ENCODE measurements around the gene CLPSL2. TPM values are rescaled to one million over a fixed set of nuclear protein-coding genes. Genes with fewer than 3 reads are reported as not detected.

CLPSL2 gene
- polyA plus RNA-seq, 1 experiment: not detected

GRCh38 chr6:35765739-35766138 is 10.7 kb upstream of the CLPSL2 start:
- H3K27me3 ChIP-seq (ENCODE audit: control insufficient read depth, insufficient read depth, low read length): peaks cover 45% of the 10 kb centered on the region
- no peaks in the 10 kb centered on the region; the same call in 1 of the 2 replicates for H3K9me3 ChIP-seq (ENCODE audit: control insufficient read depth, insufficient read depth, low read length)
- no peak overlapping the region for H3K27ac ChIP-seq (ENCODE audit: low read depth, low read length)
- ChIA-PET POLR2A (no interaction called here), CTCF (no interaction called here)
- DNase-seq (ENCODE audit: low read depth, low spot score): no peak
- no peak overlapping the region for H3K4me3 ChIP-seq (ENCODE audit: low read depth, low read length)
- no peak for TF ChIP-seq CTCF (IDR thresholded peaks at IDR 0.05; ENCODE audit: low read depth, low read length)

DNA sequence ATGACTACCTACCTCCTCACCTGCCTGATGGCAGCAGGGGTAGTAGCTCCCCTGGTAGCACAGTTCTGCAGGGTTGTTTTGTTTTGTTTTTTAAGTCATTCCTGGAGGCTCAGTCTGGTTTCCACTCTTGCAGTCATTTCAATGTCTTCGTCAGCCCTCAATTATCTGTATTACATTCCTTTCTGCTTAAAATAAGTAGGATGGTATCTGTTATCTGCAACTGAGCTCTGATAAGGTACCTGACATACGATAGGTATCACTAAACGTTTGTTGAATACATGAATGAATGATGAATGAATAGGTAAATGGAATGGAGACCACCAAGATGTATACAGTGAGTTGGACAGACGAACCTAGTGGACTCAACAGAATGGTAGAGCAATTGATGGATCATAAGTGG is 7.2 kb upstream of the CLPSL2 start:
- ChIA-PET POLR2A (interaction anchor here (0.6 kb wide), 1 partner anchor 15 kb away, joined by 3 read pairs; no protein-coding TSS in a partner anchor), CTCF (interaction anchor here (0.6 kb wide), 1 partner anchor 186 kb away, joined by 3 read pairs; no protein-coding TSS in a partner anchor)
- DNase-seq (ENCODE audit: low read depth, low spot score): no peak
- H3K4me3 ChIP-seq (ENCODE audit: low read depth, low read length): no peak overlapping the region
- peaks cover 28% of the 10 kb centered on the region for H3K27me3 ChIP-seq (ENCODE audit: control insufficient read depth, insufficient read depth, low read length)
- no peaks in the 10 kb centered on the region; the same call in 1 of the 2 replicates for H3K9me3 ChIP-seq (ENCODE audit: control insufficient read depth, insufficient read depth, low read length)
- H3K27ac ChIP-seq (ENCODE audit: low read depth, low read length): no peak overlapping the region
- TF ChIP-seq CTCF (IDR thresholded peaks at IDR 0.05; ENCODE audit: low read depth, low read length): no peak

DNA sequence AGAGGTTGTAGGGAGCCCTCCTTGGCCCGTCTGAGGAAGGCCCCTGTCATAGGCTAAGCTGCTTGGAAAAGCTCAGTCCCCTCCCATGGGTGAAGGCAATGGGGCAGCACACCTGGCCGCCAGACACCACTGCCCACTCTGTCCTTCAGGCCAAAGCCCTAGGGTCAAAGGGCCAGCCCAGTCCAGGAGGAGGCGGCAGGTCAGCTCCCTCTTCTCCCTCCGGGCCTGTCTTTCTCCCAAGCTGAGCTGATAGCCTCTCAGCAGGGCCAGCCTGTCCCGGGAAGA is 5.1 kb upstream of the CLPSL2 start:
- H3K4me3 ChIP-seq (ENCODE audit: low read depth, low read length): no peak overlapping the region
- POLR2A ChIA-PET: no interaction called here
- TF ChIP-seq CTCF (IDR thresholded peaks at IDR 0.05; ENCODE audit: low read depth, low read length): no peak
- CTCF ChIA-PET: no interaction called here
- H3K9me3 ChIP-seq (ENCODE audit: control insufficient read depth, insufficient read depth, low read length): peaks cover 3% of the 10 kb centered on the region; the same call in 1 of the 2 replicates
- H3K27me3 ChIP-seq (ENCODE audit: control insufficient read depth, insufficient read depth, low read length): peaks cover 26% of the 10 kb centered on the region
- no peak overlapping the region for H3K27ac ChIP-seq (ENCODE audit: low read depth, low read length)
- DNase-seq (ENCODE audit: low read depth, low spot score): no peak

DNA sequence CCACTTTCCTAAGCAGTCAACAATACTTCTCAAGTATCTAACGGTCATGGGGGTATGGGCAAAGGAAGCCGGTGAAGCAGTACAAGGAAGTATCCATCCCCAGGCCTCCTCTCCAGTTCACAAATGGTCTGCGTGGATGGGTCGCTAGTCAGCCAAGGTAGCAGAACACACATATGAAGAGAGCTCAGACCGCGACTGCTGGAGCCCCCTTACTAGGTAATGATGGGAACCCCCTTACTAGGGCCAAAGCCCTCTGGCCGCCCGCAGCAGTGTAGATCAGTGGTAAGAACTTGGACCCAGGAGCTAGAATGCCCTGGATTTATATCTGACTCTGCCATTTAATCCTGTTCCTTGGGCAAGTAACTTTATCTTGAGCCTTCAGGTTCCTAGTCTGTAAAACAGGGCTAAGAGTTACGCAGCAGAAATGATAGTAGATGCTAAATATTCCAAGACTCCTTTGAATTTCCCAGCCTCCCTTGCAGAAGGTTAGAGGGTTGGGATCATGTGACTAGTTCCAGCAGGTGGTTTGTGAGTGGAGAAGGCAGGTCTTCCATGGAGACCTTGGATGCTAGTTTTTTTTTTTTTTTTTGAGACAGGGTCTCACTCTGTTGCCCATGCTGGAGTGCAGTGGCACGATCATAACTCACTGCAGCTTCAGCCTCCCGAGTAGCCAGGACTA is 2.1 kb upstream of the CLPSL2 start:
- Histone ChIP-seq H3K9me3 (ENCODE audit: control insufficient read depth, insufficient read depth, low read length) (peaks cover 3% of the 10 kb centered on the region; the same call in 1 of the 2 replicates), H3K27ac (ENCODE audit: low read depth, low read length) (no peak overlapping the region), H3K4me3 (ENCODE audit: low read depth, low read length) (no peak overlapping the region), H3K27me3 (ENCODE audit: control insufficient read depth, insufficient read depth, low read length) (peaks cover 31% of the 10 kb centered on the region)
- no peak for TF ChIP-seq CTCF (IDR thresholded peaks at IDR 0.05; ENCODE audit: low read depth, low read length)
- ChIA-PET CTCF (no interaction called here), POLR2A (no interaction called here)
- no peak for DNase-seq (ENCODE audit: low read depth, low spot score)

- H3K4me3 ChIP-seq (ENCODE audit: low read depth, low read length): no peak overlapping the region
- no peak for TF ChIP-seq CTCF (IDR thresholded peaks at IDR 0.05; ENCODE audit: low read depth, low read length)
- H3K9me3 ChIP-seq (ENCODE audit: control insufficient read depth, insufficient read depth, low read length): peaks cover 3% of the 10 kb centered on the region; the same call in 1 of the 2 replicates
- no peak for DNase-seq (ENCODE audit: low read depth, low spot score)
- H3K27me3 ChIP-seq (ENCODE audit: control insufficient read depth, insufficient read depth, low read length): peaks cover 28% of the 10 kb centered on the region
- H3K27ac ChIP-seq (ENCODE audit: low read depth, low read length): no peak overlapping the region
- ChIA-PET CTCF (interaction anchor here (1.0 kb wide), 1 partner anchor 39 kb away, joined by 3 read pairs; no protein-coding TSS in a partner anchor), POLR2A (no interaction called here)
Measured at GRCh38 chr6:35775031-35775430, 1.4 kb upstream of the CLPSL2 start.

Measured in AG04450 (cell line).